IPS DF 6.9 (cell line): Measurements from ENCODE around the gene SMARCA1.
"Not testable (repeated sequence)": the region's sequence is repeated elsewhere in the genome, so short reads cannot be mapped to it uniquely, and the experiment has no call there.

Source experiments
- DNase-seq: peaks from one replicate; pipeline ENCODE4 v3.0.0-alpha.2; 2013; ENCODE audit warnings: low read depth, low spot score
- H3K27ac ChIP-seq: one replicate; pipeline ENCODE4 v1.5.1; 2013; ENCODE audit warnings: low read length, control low read depth
- H3K27me3 ChIP-seq: 2 replicates; pipeline ENCODE4 v1.6.1; 2013; ENCODE audit warnings: mild to moderate bottlenecking, low read length; ENCODE audit not compliant: control insufficient read depth, insufficient read depth
- H3K36me3 ChIP-seq: 2 replicates; pipeline ENCODE4 v1.6.1; 2013; ENCODE audit warnings: low read length; ENCODE audit not compliant: control insufficient read depth, insufficient read depth
- H3K4me1 ChIP-seq: 2 replicates; pipeline ENCODE4 v1.6.1; 2013; ENCODE audit warnings: low read length; ENCODE audit not compliant: control insufficient read depth, insufficient read depth
- H3K4me3 ChIP-seq: 2 replicates; pipeline ENCODE4 v1.5.1; 2013; ENCODE audit warnings: mild to moderate bottlenecking, low read length
- H3K9me3 ChIP-seq: 2 replicates; pipeline ENCODE4 v1.6.1; 2013; ENCODE audit warnings: low read length, inconsistent platforms; ENCODE audit not compliant: control insufficient read depth, insufficient read depth
- WGBS: extraction: QIAGEN DNeasy Blood & Tissue Kit; methylation state at CpG from one replicate; pipeline ENCODE4 v1.1.7; 2013; ENCODE audit warnings: mixed read lengths, missing lambda C conversion rate; ENCODE audit not compliant: insufficient read length, insufficient coverage; 5-methylcytosine and 5-hydroxymethylcytosine counted together

The SMARCA1 gene

DNA sequence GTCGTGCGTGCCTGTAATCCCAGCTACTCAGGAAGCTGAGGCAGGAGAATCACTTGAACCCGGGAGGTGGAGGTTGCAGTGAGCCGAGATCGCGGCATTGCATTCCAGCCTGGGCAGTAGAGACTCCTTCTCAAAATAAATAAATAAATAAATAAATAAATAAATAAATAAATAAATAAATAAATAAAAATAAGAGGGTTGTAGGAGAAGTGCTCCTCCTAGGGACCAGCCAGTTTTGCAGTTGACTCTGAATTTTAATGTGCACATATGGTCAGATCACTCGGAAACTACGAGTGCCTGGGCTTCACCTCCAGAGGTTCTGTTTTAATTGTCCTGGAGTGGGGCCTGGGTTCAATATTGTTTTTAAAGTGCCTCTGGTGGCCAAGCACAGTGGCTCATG, 31.5 kb upstream of the SMARCA1 start:
- not testable (repeated sequence) for H3K27me3 ChIP-seq, H3K4me3 ChIP-seq, H3K9me3 ChIP-seq, H3K36me3 ChIP-seq, H3K4me1 ChIP-seq, DNase-seq, H3K27ac ChIP-seq
- WGBS, result no CpG with 5 or more reads among the region's 8 CpGs

DNA sequence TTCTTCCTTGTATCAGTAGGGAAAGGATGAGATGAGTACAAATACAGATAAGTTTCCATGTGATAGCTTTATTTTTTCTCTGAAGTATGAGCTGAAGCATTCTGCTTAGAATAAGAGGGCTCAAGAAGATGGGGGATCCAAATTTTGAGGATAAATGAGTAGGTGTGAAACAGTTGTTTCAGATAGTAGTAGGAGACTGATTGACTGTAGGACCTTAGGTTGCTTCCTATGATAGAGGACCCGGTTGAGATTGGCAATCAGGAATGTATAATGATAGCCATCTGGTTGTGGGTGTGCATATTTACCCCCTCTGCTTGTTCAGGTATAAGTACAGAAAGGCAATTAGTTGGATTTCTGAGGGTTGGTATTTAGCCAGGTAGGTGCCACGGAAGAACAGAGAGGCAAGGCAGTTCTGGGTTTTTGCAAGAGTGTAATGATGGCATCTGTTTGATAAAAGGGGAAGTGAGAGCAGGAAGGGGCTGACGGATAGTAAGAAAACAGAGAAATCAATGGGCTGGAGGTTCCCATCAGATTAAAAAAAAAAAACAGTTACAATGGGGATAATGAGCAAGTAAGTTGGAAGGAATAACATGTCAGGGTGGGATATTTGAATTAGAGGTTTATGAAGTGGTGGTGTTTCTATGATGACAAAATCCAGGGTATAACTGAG, 30.5 kb upstream of the SMARCA1 start:
- Histone ChIP-seq H3K4me1 (no peaks in the 10 kb centered on the region), H3K27ac (no peak overlapping the region), H3K9me3 (no peaks in the 10 kb centered on the region), H3K4me3 (no peak overlapping the region), H3K27me3 (no peaks in the 10 kb centered on the region), H3K36me3 (peaks cover 2% of the 10 kb centered on the region; the same call in 1 of the 2 replicates)
- no peak for DNase-seq
- no CpG with 5 or more reads among the region's 3 CpGs for WGBS

GRCh38 chrX:129549124-129549523, 25.8 kb upstream of the SMARCA1 start:
- Histone ChIP-seq H3K4me1 (no peaks in the 10 kb centered on the region), H3K36me3 (no peaks in the 10 kb centered on the region), H3K27ac (no peak overlapping the region), H3K27me3 (no peaks in the 10 kb centered on the region), H3K4me3 (no peak overlapping the region), H3K9me3 (no peaks in the 10 kb centered on the region)
- WGBS, result no CpG with 5 or more reads among the region's 1 CpG
- DNase-seq, result no peak

- Histone ChIP-seq H3K36me3 (no peaks in the 10 kb centered on the region), H3K27ac (no peak overlapping the region), H3K9me3 (no peaks in the 10 kb centered on the region), H3K4me1 (no peaks in the 10 kb centered on the region), H3K27me3 (no peaks in the 10 kb centered on the region), H3K4me3 (no peak overlapping the region)
- no peak for DNase-seq
- no CpG with 5 or more reads among the region's 1 CpG for WGBS
Observed at GRCh38 chrX:129545408-129545807, 22.1 kb upstream of the SMARCA1 start.

DNA sequence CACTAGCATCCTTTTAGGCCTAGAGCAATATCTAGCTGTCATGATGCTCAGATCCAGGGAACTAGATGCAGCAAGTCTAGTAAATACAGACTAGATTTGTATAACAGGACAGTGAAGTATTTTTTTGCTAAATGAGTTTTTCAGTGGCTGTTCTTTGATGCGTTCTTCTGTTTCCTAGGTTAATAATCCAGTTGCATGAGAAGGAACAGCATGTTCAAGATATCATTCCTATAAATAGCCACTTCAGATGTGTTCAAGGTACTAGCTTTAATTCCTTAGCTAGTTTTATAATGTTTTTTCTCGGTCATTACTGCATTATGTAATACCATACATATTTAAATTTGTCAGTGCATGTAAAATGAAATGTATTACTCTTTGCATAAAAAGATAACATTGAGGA, 21.5 kb upstream of the SMARCA1 start:
- no peaks in the 10 kb centered on the region for H3K9me3 ChIP-seq
- WGBS, result no CpG with 5 or more reads among the region's 2 CpGs
- H3K4me3 ChIP-seq, result no peak overlapping the region
- no peak overlapping the region for H3K27ac ChIP-seq
- no peaks in the 10 kb centered on the region for H3K27me3 ChIP-seq
- H3K4me1 ChIP-seq, result no peaks in the 10 kb centered on the region
- no peaks in the 10 kb centered on the region for H3K36me3 ChIP-seq
- DNase-seq, result no peak

- peak overlapping the region; percentile 99; the same call in 1 of the 2 replicates for H3K4me3 ChIP-seq
- H3K27me3 ChIP-seq, result no peaks in the 10 kb centered on the region
- WGBS, result no CpG with 5 or more reads among the region's 14 CpGs
- no peak overlapping the region for H3K27ac ChIP-seq
- no peak for DNase-seq
- no peaks in the 10 kb centered on the region for H3K36me3 ChIP-seq
- H3K9me3 ChIP-seq, result no peaks in the 10 kb centered on the region
- H3K4me1 ChIP-seq, result no peaks in the 10 kb centered on the region
Observed at GRCh38 chrX:129540722-129541184, 17.5 kb upstream of the SMARCA1 start.

- Histone ChIP-seq H3K4me3 (peak within 1 kb of the TSS; percentile 99), H3K9me3 (no peaks in the 10 kb centered on the region), H3K27ac (no peak within 1 kb of the TSS), H3K27me3 (no peaks in the 10 kb centered on the region), H3K4me1 (no peaks in the 10 kb centered on the region), H3K36me3 (no peaks in the 10 kb centered on the region)
- DNase-seq, result no peak
- no CpG with 5 or more reads among the region's 60 CpGs for WGBS
Observed at GRCh38 chrX:129540068-129540653, 16.9 kb upstream of the SMARCA1 start, which contains the start of gene OCRL. TSS of gene OCRL (plus strand) at chrX:129540259. CDS start at chrX:129540440, 181 bp downstream.

DNA sequence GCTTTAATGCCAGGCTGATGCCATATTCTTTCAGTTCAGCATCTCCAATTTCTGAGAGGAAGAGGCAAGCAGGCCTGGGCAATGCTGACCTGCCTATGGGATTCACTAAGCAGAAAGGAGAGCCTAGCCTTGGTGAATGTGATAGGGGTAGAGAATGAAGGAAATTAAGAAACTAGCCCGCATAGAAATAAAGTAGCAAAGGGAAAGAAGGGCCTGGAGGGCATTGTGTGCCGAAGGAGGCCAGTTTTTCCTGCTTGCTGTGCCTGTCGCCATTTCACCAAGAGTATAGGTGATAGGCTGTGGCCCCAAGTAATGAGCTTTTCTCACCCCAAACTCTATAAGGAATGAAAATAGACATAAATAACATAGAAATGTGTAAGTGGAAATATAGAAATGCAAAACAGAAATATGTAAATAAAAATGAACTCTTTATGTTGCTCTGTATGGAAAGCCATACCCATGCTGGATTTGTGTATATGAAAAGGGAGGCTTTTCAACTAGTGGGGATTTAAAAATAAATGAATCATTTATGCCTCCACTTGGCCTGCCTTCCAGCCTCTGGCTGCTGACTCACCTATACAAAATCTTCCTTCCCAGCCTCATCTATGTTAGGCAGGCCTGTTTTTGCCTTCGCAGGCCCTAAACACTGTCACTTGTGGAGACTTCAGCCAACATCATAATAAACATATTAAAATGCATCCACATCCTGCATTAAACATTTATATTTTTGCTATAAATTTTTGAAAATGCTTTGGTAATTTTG, 11.7 kb upstream of the SMARCA1 start:
- Histone ChIP-seq H3K36me3 (no peaks in the 10 kb centered on the region), H3K4me1 (no peaks in the 10 kb centered on the region), H3K4me3 (no peak overlapping the region), H3K9me3 (no peaks in the 10 kb centered on the region), H3K27me3 (no peaks in the 10 kb centered on the region), H3K27ac (no peak overlapping the region)
- no CpG with 5 or more reads among the region's 4 CpGs for WGBS
- DNase-seq, result no peak

DNA sequence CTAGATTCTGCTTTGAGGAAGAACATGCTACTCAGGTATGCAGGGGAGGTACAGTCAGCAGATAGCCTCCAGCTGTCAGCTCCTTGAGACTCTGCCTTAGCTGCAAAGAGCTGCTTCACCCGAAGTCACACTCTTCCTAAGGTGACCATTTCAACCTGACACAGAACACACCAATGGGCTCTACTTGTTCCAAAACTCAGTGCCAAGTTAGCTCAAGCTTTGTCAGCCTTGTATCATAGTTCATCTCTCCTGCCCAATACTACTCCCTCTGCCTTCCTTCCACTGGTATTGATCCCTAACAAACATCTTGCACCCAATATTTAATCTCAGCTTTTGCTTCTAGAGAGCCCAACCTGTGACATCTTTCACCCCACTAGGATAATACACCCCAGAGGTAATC, 7.8 kb upstream of the SMARCA1 start:
- H3K27me3 ChIP-seq, result no peaks in the 10 kb centered on the region
- no peak overlapping the region for H3K4me3 ChIP-seq
- H3K27ac ChIP-seq, result no peak overlapping the region
- no CpG with 5 or more reads among the region's 1 CpG for WGBS
- DNase-seq, result no peak
- no peaks in the 10 kb centered on the region for H3K36me3 ChIP-seq
- H3K4me1 ChIP-seq, result no peaks in the 10 kb centered on the region
- no peaks in the 10 kb centered on the region for H3K9me3 ChIP-seq

DNA sequence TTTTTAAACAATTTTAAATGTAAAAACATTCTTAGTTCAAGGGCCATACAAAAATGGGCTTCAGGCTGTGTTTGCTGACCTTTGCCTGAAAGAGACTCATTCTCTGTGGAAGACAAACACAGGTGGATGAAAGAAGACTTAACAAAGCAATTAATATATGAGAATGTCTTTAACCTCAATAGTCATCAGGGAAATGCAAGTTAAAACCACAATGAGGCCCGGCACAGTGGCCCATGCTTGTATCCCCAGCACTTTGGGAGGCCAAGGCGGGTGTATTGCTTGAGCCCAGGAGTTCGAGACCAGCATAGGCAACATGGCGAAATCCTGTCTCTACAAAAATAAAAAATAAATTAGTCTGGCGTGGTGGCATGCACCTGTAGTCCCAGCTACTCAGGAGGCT, 7.1 kb upstream of the SMARCA1 start:
- Histone ChIP-seq H3K36me3 (no peaks in the 10 kb centered on the region), H3K9me3 (no peaks in the 10 kb centered on the region), H3K4me1 (no peaks in the 10 kb centered on the region), H3K27ac (no peak overlapping the region), H3K27me3 (no peaks in the 10 kb centered on the region), H3K4me3 (no peak overlapping the region)
- DNase-seq, result no peak
- no CpG with 5 or more reads among the region's 5 CpGs for WGBS
